ENCODE data around the gene IGF2.

DNA sequence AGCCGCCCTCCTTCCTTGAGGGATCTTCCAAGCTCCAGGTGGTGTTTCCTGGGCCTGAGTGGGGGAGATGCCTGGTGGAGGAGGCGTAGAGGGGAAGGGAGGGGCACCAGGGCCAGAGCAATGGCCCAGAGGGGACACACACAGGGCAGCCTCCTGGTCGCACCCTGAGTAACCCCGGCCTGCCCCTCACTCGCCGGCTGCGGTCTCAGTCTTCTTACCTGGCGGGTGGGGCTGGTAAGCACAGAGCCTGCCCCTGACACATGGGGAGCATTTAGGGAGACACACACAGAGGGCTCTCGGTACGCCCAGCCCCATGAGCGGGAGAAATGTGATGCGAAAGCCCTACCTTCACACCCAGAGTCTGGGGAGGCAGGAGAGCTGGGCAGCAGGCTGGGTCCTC is 23.9 kb downstream of the IGF2 start:
- TF ChIP-seq PATZ1 (CRISPR knock-in tag; IDR thresholded peaks at IDR 0.05; ENCODE audit: borderline replicate concordance) (no peak), SNAI2 (CRISPR knock-in tag; IDR thresholded peaks at IDR 0.05) (no peak), ARNTL (CRISPR knock-in tag; IDR thresholded peaks at IDR 0.05; ENCODE audit: borderline replicate concordance, low read depth) (no peak), RARB (CRISPR knock-in tag; IDR thresholded peaks at IDR 0.05) (no peak), ZFP3 (CRISPR knock-in tag; IDR thresholded peaks at IDR 0.05) (no peak), PPARA (CRISPR knock-in tag; IDR thresholded peaks at IDR 0.05; ENCODE audit: borderline replicate concordance) (no peak)
- TF ChIP-seq, protein P1, sequence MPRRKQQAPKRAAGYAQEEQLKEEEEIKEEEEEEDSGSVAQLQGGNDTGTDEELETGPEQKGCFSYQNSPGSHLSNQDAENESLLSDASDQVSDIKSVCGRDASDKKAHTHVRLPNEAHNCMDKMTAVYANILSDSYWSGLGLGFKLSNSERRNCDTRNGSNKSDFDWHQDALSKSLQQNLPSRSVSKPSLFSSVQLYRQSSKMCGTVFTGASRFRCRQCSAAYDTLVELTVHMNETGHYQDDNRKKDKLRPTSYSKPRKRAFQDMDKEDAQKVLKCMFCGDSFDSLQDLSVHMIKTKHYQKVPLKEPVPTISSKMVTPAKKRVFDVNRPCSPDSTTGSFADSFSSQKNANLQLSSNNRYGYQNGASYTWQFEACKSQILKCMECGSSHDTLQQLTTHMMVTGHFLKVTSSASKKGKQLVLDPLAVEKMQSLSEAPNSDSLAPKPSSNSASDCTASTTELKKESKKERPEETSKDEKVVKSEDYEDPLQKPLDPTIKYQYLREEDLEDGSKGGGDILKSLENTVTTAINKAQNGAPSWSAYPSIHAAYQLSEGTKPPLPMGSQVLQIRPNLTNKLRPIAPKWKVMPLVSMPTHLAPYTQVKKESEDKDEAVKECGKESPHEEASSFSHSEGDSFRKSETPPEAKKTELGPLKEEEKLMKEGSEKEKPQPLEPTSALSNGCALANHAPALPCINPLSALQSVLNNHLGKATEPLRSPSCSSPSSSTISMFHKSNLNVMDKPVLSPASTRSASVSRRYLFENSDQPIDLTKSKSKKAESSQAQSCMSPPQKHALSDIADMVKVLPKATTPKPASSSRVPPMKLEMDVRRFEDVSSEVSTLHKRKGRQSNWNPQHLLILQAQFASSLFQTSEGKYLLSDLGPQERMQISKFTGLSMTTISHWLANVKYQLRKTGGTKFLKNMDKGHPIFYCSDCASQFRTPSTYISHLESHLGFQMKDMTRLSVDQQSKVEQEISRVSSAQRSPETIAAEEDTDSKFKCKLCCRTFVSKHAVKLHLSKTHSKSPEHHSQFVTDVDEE (CRISPR knock-in tag; IDR thresholded peaks at IDR 0.05) = no peak
- TF ChIP-seq, protein P2, sequence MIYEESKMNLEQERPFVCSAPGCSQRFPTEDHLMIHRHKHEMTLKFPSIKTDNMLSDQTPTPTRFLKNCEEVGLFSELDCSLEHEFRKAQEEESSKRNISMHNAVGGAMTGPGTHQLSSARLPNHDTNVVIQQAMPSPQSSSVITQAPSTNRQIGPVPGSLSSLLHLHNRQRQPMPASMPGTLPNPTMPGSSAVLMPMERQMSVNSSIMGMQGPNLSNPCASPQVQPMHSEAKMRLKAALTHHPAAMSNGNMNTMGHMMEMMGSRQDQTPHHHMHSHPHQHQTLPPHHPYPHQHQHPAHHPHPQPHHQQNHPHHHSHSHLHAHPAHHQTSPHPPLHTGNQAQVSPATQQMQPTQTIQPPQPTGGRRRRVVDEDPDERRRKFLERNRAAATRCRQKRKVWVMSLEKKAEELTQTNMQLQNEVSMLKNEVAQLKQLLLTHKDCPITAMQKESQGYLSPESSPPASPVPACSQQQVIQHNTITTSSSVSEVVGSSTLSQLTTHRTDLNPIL (CRISPR knock-in tag; IDR thresholded peaks at IDR 0.05; ENCODE audit: low read depth) = no peak
